ENCODE measurements around the gene BLM.

Gene BLM

GRCh38 chr15:90787881-90788280 is 70.7 kb downstream of the BLM start:
- TF ChIP-seq CTCF (IDR thresholded peaks at IDR 0.05; ENCODE audit: borderline replicate concordance, control extremely low read depth, extremely low read depth, insufficient read depth, missing control alignments), result no peak
- in situ Hi-C loops (cut with MboI; ENCODE audit: low sequenced_read_pairs, unreplicated experiment), result no loop called here
- DNase-seq (ENCODE audit: low spot score), result no peak

GRCh38 chr15:90789462-90789861 is 72.3 kb downstream of the BLM start:
- TF ChIP-seq CTCF (IDR thresholded peaks at IDR 0.05; ENCODE audit: borderline replicate concordance, control extremely low read depth, extremely low read depth, insufficient read depth, missing control alignments), result no peak
- in situ Hi-C loops (cut with MboI; ENCODE audit: low sequenced_read_pairs, unreplicated experiment), result no loop called here
- DNase-seq (ENCODE audit: low spot score), result no peak

GRCh38 chr15:90790057-90790456 is 72.9 kb downstream of the BLM start:
- no peak for DNase-seq (ENCODE audit: low spot score)
- no peak for TF ChIP-seq CTCF (IDR thresholded peaks at IDR 0.05; ENCODE audit: borderline replicate concordance, control extremely low read depth, extremely low read depth, insufficient read depth, missing control alignments)
- in situ Hi-C loops (cut with MboI; ENCODE audit: low sequenced_read_pairs, unreplicated experiment), result no loop called here

- in situ Hi-C loops (cut with MboI; ENCODE audit: low sequenced_read_pairs, unreplicated experiment), result no loop called here
- no peak for TF ChIP-seq CTCF (IDR thresholded peaks at IDR 0.05; ENCODE audit: borderline replicate concordance, control extremely low read depth, extremely low read depth, insufficient read depth, missing control alignments)
These were observed 73.4 kb downstream of the BLM start for GRCh38 chr15:90790561-90790960.

GRCh38 chr15:90794538-90794937 is 77.4 kb downstream of the BLM start:
- in situ Hi-C loops (cut with MboI; ENCODE audit: low sequenced_read_pairs, unreplicated experiment), result no loop called here
- no peak for DNase-seq (ENCODE audit: low spot score)
- TF ChIP-seq CTCF (IDR thresholded peaks at IDR 0.05; ENCODE audit: borderline replicate concordance, control extremely low read depth, extremely low read depth, insufficient read depth, missing control alignments), result no peak

More at GRCh38 chr15:90790561-90790960, 73.4 kb downstream of the BLM start:
- no peak for DNase-seq (ENCODE audit: low spot score)

GRCh38 chr15:90799639-90800170 is 82.6 kb downstream of the BLM start:
- DNase-seq (ENCODE audit: low spot score), result no peak
- no peak for TF ChIP-seq CTCF (IDR thresholded peaks at IDR 0.05; ENCODE audit: borderline replicate concordance, control extremely low read depth, extremely low read depth, insufficient read depth, missing control alignments)
- in situ Hi-C loops (cut with MboI; ENCODE audit: low sequenced_read_pairs, unreplicated experiment), result no loop called here

- TF ChIP-seq CTCF (IDR thresholded peaks at IDR 0.05; ENCODE audit: borderline replicate concordance, control extremely low read depth, extremely low read depth, insufficient read depth, missing control alignments), result no peak
- in situ Hi-C loops (cut with MboI; ENCODE audit: low sequenced_read_pairs, unreplicated experiment), result no loop called here
- DNase-seq (ENCODE audit: low spot score), result no peak
These were observed 84.7 kb downstream of the BLM start for GRCh38 chr15:90801803-90802202.
